ENCODE measurements around the gene PAK5. TPM values are rescaled to one million over a fixed set of nuclear protein-coding genes. Genes with fewer than 3 reads are reported as not detected.

PAK5 gene
- total RNA-seq, 1 donor from 2014 or later, result 1.6 TPM

GRCh38 chr20:9550871-9551270 lies 288.0 kb downstream of the PAK5 start:
- H3K36me3 ChIP-seq, result no peaks in the 10 kb centered on the region
- no peaks in the 10 kb centered on the region for H3K79me2 ChIP-seq (ENCODE audit: low read depth)
- H4K20me1 ChIP-seq (ENCODE audit: low read depth), result no peaks in the 10 kb centered on the region
- Mint-ChIP-seq H3K36me3 (no peaks in the 10 kb centered on the region), H3K4me3 (no peak overlapping the region), H3K27ac (no peak overlapping the region), H3K4me1 (peaks cover 2% of the 10 kb centered on the region), H3K9me3 (no peaks in the 10 kb centered on the region), H3K27me3 (ENCODE audit: insufficient read depth, low read depth) (peaks cover 4% of the 10 kb centered on the region)
- no peak overlapping the region for H3K4me3 ChIP-seq
- H3K4me2 ChIP-seq, result no peak overlapping the region
- no peak for TF ChIP-seq EZH2phosphoT487 (IDR thresholded peaks at IDR 0.05)
- TF ChIP-seq EZH2 (IDR thresholded peaks at IDR 0.05), result no peak
- no peak for TF ChIP-seq CTCF (IDR thresholded peaks at IDR 0.05)
- peaks cover 7% of the 10 kb centered on the region for H3K4me1 ChIP-seq
- DNase-seq (ENCODE audit: low spot score), result no peak
- H3K27me3 ChIP-seq, result no peaks in the 10 kb centered on the region
- H3K9me3 ChIP-seq (ENCODE audit: low read depth), result no peaks in the 10 kb centered on the region
- no peak overlapping the region for H3K9ac ChIP-seq
- H3K27ac ChIP-seq, result no peak overlapping the region
- no peak overlapping the region for H2AFZ ChIP-seq (replicated peaks)
- no peaks in the 10 kb centered on the region for H3F3A ChIP-seq (ENCODE audit: low read depth)

- DNase-seq (ENCODE audit: low spot score), result no peak
- Mint-ChIP-seq H3K4me3 (no peak overlapping the region), H3K4me1 (peaks cover 2% of the 10 kb centered on the region), H3K36me3 (no peaks in the 10 kb centered on the region), H3K27ac (no peak overlapping the region), H3K9me3 (no peaks in the 10 kb centered on the region), H3K27me3 (ENCODE audit: insufficient read depth, low read depth) (peaks cover 4% of the 10 kb centered on the region)
- Histone ChIP-seq H3K27me3 (no peaks in the 10 kb centered on the region), H3K79me2 (ENCODE audit: low read depth) (no peaks in the 10 kb centered on the region), H4K20me1 (ENCODE audit: low read depth) (no peaks in the 10 kb centered on the region), H2AFZ (replicated peaks) (no peak overlapping the region), H3K4me3 (no peak overlapping the region), H3K4me2 (no peak overlapping the region), H3K9me3 (ENCODE audit: low read depth) (no peaks in the 10 kb centered on the region), H3K4me1 (peaks cover 7% of the 10 kb centered on the region), H3K36me3 (no peaks in the 10 kb centered on the region), H3K27ac (no peak overlapping the region), H3F3A (ENCODE audit: low read depth) (no peaks in the 10 kb centered on the region), H3K9ac (no peak overlapping the region)
- TF ChIP-seq EZH2 (IDR thresholded peaks at IDR 0.05), result no peak
Observed at GRCh38 chr20:9550283-9550682, 288.6 kb downstream of the PAK5 start.

DNA sequence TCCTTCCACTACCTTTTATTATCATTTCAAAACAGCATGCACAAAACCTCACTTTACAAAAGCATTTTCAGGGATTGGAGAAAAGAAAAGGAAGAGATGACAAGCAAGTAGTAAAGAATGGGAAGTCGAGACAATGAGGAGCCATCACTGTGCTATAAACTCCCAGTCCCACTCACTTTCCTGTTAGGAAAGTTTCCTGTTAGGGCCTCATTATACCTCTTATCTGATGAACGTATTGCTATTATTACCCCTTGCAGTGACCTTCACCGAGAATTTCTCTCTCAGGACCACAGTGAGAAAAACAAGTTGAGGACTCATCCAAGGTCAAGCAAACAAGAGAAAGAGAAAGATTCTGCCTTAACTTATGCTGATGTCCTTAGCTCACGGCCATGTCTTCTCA lies 295.7 kb downstream of the PAK5 start:
- Histone ChIP-seq H3K9me3 (ENCODE audit: low read depth) (no peaks in the 10 kb centered on the region), H4K20me1 (ENCODE audit: low read depth) (no peaks in the 10 kb centered on the region), H3K4me1 (peaks cover 14% of the 10 kb centered on the region), H3K79me2 (ENCODE audit: low read depth) (no peaks in the 10 kb centered on the region), H3K27me3 (no peaks in the 10 kb centered on the region), H3K4me2 (no peak overlapping the region), H3F3A (ENCODE audit: low read depth) (no peaks in the 10 kb centered on the region), H3K36me3 (no peaks in the 10 kb centered on the region), H3K9ac (no peak overlapping the region), H3K27ac (no peak overlapping the region), H2AFZ (replicated peaks) (no peak overlapping the region), H3K4me3 (no peak overlapping the region)
- TF ChIP-seq EZH2phosphoT487 (IDR thresholded peaks at IDR 0.05), result no peak
- no peak for TF ChIP-seq CTCF (IDR thresholded peaks at IDR 0.05)
- TF ChIP-seq EZH2 (IDR thresholded peaks at IDR 0.05), result no peak
- no peaks in the 10 kb centered on the region for H3K36me3 Mint-ChIP-seq
- no peak for DNase-seq (ENCODE audit: low spot score)
- no peak overlapping the region for H3K4me3 Mint-ChIP-seq
- no peaks in the 10 kb centered on the region for H3K9me3 Mint-ChIP-seq
- H3K4me1 Mint-ChIP-seq, result no peaks in the 10 kb centered on the region
- no peak overlapping the region for H3K27ac Mint-ChIP-seq
- H3K27me3 Mint-ChIP-seq (ENCODE audit: insufficient read depth, low read depth), result no peaks in the 10 kb centered on the region

- H3K4me2 ChIP-seq, result no peak overlapping the region
- no peaks in the 10 kb centered on the region for H3K36me3 ChIP-seq
- no peak overlapping the region for H3K27ac Mint-ChIP-seq
- H3K27me3 ChIP-seq, result no peaks in the 10 kb centered on the region
- no peaks in the 10 kb centered on the region for H3K9me3 Mint-ChIP-seq
- H2AFZ ChIP-seq (replicated peaks), result no peak overlapping the region
- TF ChIP-seq EZH2 (IDR thresholded peaks at IDR 0.05), result no peak
- TF ChIP-seq EZH2phosphoT487 (IDR thresholded peaks at IDR 0.05), result no peak
- no peak for TF ChIP-seq CTCF (IDR thresholded peaks at IDR 0.05)
- H3K4me1 ChIP-seq, result peaks cover 8% of the 10 kb centered on the region
- no peaks in the 10 kb centered on the region for H3K9me3 ChIP-seq (ENCODE audit: low read depth)
- H3K27me3 Mint-ChIP-seq (ENCODE audit: insufficient read depth, low read depth), result peaks cover 2% of the 10 kb centered on the region
- H3K79me2 ChIP-seq (ENCODE audit: low read depth), result no peaks in the 10 kb centered on the region
- no peaks in the 10 kb centered on the region for H3F3A ChIP-seq (ENCODE audit: low read depth)
- H3K36me3 Mint-ChIP-seq, result no peaks in the 10 kb centered on the region
- no peaks in the 10 kb centered on the region for H3K4me1 Mint-ChIP-seq
- no peaks in the 10 kb centered on the region for H4K20me1 ChIP-seq (ENCODE audit: low read depth)
- no peak overlapping the region for H3K9ac ChIP-seq
- no peak for DNase-seq (ENCODE audit: low spot score)
- H3K4me3 ChIP-seq, result no peak overlapping the region
- no peak overlapping the region for H3K4me3 Mint-ChIP-seq
- no peak overlapping the region for H3K27ac ChIP-seq
Observed at GRCh38 chr20:9535449-9535848, 303.4 kb downstream of the PAK5 start.
